Calu3 (cell line): ENCODE data around the gene SEPTIN10. TPM values are rescaled to one million over a fixed set of nuclear protein-coding genes. Genes with fewer than 3 reads are reported as not detected.

Source experiments
- BruUV-seq: library from RNA; stranded (reverse); fragments of 400-500 nt; replicated peaks from 2 replicates; lab custom pipeline; 2021; lab: Mats Ljungman, UMichigan
- CTCF ChIA-PET: fragments of 300-600 bp; sonication (Branson Sonifier 250); formaldehyde crosslinking; loops from one replicate; lab custom pipeline; 2022; ENCODE audit warnings: antibody characterized with exemption; lab: Charles Lee
- DNase-seq: peaks from one replicate; pipeline ENCODE4 v3.0.0; 2022
- H3K27ac Mint-ChIP-seq: one replicate; pipeline ENCODE4 v1.8.0; 2022; ENCODE audit warnings: mixed read lengths; ENCODE audit not compliant: unreplicated experiment
- H3K27me3 Mint-ChIP-seq: one replicate; pipeline ENCODE4 v1.8.0; 2022; ENCODE audit warnings: mixed read lengths; ENCODE audit not compliant: unreplicated experiment
- H3K36me3 Mint-ChIP-seq: one replicate; pipeline ENCODE4 v1.8.0; 2022; ENCODE audit warnings: mild to moderate bottlenecking, moderate library complexity, mixed read lengths; ENCODE audit not compliant: insufficient read depth, unreplicated experiment
- H3K4me1 Mint-ChIP-seq: one replicate; pipeline ENCODE4 v1.8.0; 2022; ENCODE audit warnings: mild to moderate bottlenecking, low read depth, mixed read lengths; ENCODE audit not compliant: unreplicated experiment
- H3K4me3 Mint-ChIP-seq: one replicate; pipeline ENCODE4 v1.8.0; 2022; ENCODE audit warnings: mild to moderate bottlenecking, low read depth, moderate library complexity, mixed read lengths; ENCODE audit not compliant: unreplicated experiment
- H3K9me3 Mint-ChIP-seq: one replicate; pipeline ENCODE4 v1.8.0; 2022; ENCODE audit warnings: low read depth, mixed read lengths; ENCODE audit not compliant: unreplicated experiment
- CTCF ChIP-seq: fragments of 200-600 bp; IDR thresholded peaks from one replicate; pipeline ENCODE4 v1.8.0; 2022; ENCODE audit warnings: antibody characterized with exemption; ENCODE audit not compliant: unreplicated experiment
- intact Hi-C: fragments of 100-400 bp; cut with micrococcal nuclease; formaldehyde crosslinking; loops from one replicate; pipeline ENCODE4 v1.10.0; 2022; ENCODE audit not compliant: unreplicated experiment
- total RNA-seq: library from RNA; stranded (reverse); gene quantifications from 2 replicates; pipeline ENCODE4 v1.2.3, GENCODE V29; 2022

Gene SEPTIN10
- total RNA-seq, 1 experiment from 2014 or later = 72.2 TPM

GRCh38 chr2:109549016-109549590, 64.7 kb downstream of the SEPTIN10 start:
- no TSS peak for BruUV-seq
- Mint-ChIP-seq H3K9me3 (no peaks in the 10 kb centered on the region), H3K4me1 (no peaks in the 10 kb centered on the region), H3K4me3 (no peak overlapping the region), H3K27me3 (no peaks in the 10 kb centered on the region), H3K36me3 (peaks cover 10% of the 10 kb centered on the region), H3K27ac (no peak overlapping the region)
- DNase-seq = no peak
- TF ChIP-seq CTCF = no peak
- CTCF ChIA-PET = interaction anchor here (1.8 kb wide), 1 partner anchor 166 kb away, joined by 7 read pairs; no protein-coding TSS in a partner anchor
- intact Hi-C loops = loop anchor here (5.0 kb wide), 2 partner anchors 58 to 113 kb away; no protein-coding TSS in a partner anchor

GRCh38 chr2:109547280-109547679, 66.5 kb downstream of the SEPTIN10 start:
- no peaks in the 10 kb centered on the region for H3K27me3 Mint-ChIP-seq
- no peak overlapping the region for H3K4me3 Mint-ChIP-seq
- intact Hi-C loops = loop anchor here (2.0 to 5.0 kb wide), 3 partner anchors 60 to 168 kb away; no protein-coding TSS in a partner anchor
- H3K36me3 Mint-ChIP-seq = peaks cover 6% of the 10 kb centered on the region
- no peak for TF ChIP-seq CTCF
- no TSS peak for BruUV-seq
- no peaks in the 10 kb centered on the region for H3K4me1 Mint-ChIP-seq
- CTCF ChIA-PET = interaction anchor here (1.8 kb wide), 1 partner anchor 168 kb away, joined by 7 read pairs; no protein-coding TSS in a partner anchor
- no peaks in the 10 kb centered on the region for H3K9me3 Mint-ChIP-seq
- no peak for DNase-seq
- H3K27ac Mint-ChIP-seq = no peak overlapping the region

GRCh38 chr2:109545828-109546713, 67.7 kb downstream of the SEPTIN10 start:
- BruUV-seq = no TSS peak

More at GRCh38 chr2:109545828-109546713, 67.7 kb downstream of the SEPTIN10 start:
- Mint-ChIP-seq H3K36me3 (peaks cover 6% of the 10 kb centered on the region), H3K4me1 (no peaks in the 10 kb centered on the region), H3K27me3 (no peaks in the 10 kb centered on the region), H3K27ac (no peak overlapping the region), H3K4me3 (no peak overlapping the region), H3K9me3 (no peaks in the 10 kb centered on the region)
- intact Hi-C loops = loop anchor here (1.0 to 5.0 kb wide), 4 partner anchors 61 to 190 kb away; no protein-coding TSS in a partner anchor
- peak; percentile 66 for DNase-seq
- CTCF ChIA-PET = interaction anchor here (0.5 to 2.0 kb wide), 7 partner anchors 60 to 449 kb away, joined by 3 to 12 read pairs (median 5); partner anchors contain the start of genes SEPTIN10 and SOWAHC
- peak; percentile 80 for TF ChIP-seq CTCF
